Neutrophil (primary cell): ENCODE results near the gene ALKBH7.

Source experiments
- H3K27ac ChIP-seq: fragments of 200-600 bp; sonication (generic); 2 replicates; pipeline ENCODE4 v1.5.1; 2016; ENCODE audit warnings: mild to moderate bottlenecking, moderate library complexity
- H3K27me3 ChIP-seq: fragments of 200-600 bp; sonication (generic); 2 replicates; pipeline ENCODE4 v1.6.0; 2016; ENCODE audit warnings: mild to moderate bottlenecking
- H3K36me3 ChIP-seq: fragments of 200-600 bp; sonication (generic); 2 replicates; pipeline ENCODE4 v1.5.1; 2017
- H3K4me1 ChIP-seq, 2 experiments: fragments of 200-600 bp in 1 of 2; sonication (generic) in 1 of 2; 1 replicate in 1 of 2; 2 replicates in 1 of 2; pipeline versions ENCODE4 v1.5.1 to v1.6.1; 2013 to 2016; ENCODE audit warnings: low read depth in 1 of 2, low read length in 1 of 2, mild to moderate bottlenecking in 1 of 2, moderate library complexity in 1 of 2; ENCODE audit not compliant: control insufficient read depth in 1 of 2, insufficient read depth in 1 of 2
- H3K4me3 ChIP-seq, 2 experiments: fragments of 200-600 bp in 1 of 2; sonication (generic) in 1 of 2; 1 replicate in 1 of 2; 2 replicates in 1 of 2; pipeline ENCODE4 v1.5.1; 2013 to 2016; ENCODE audit warnings: low read depth in 1 of 2, low read length in 1 of 2, mild to moderate bottlenecking in 1 of 2, moderate library complexity in 1 of 2
- H3K9me3 ChIP-seq: fragments of 200-600 bp; sonication (generic); 2 replicates; pipeline ENCODE4 v1.5.1; 2016
- TF ChIP-seq, protein P1 (sequence below): fragments of 200-600 bp; sonication (generic); IDR thresholded peaks from 2 replicates; pipeline ENCODE4 v1.5.1; 2016; ENCODE audit warnings: antibody characterized with exemption

Gene ALKBH7

DNA sequence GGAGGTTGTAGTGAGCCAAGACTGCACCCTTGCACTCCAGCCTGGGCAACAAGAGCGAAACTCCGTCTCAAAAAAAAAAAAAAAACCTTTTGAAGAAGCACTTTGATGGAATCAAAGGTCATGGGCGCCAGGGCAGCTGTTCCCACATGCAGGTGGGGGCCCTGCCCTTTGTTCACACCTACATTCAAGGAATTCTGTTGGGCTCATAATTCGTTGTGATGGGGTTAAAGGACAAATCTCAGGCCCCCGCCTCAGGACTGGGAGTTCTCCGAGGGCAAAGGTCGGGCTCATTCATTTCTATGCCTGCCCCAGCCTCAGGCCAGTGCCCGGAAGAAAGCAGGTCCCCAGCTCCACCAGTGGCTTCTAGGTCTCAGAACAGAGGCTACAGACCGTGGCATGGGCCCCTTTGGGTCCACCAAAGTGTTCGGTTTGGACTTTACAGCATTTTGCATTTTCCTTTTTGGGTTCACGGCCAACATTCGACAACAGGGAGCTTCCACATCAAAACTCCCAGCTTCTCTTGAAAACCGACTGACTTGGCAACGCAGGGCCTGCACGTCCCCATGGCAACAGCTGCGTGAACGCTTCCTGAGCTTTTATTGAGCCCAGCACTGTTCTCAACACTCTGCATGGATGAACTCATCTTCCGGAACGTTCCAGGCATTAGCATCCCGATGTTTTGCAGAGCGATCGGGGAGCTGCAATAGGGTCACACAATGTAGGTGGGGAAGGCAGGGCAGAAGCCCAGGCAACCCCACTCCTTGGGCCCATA is 30.4 kb downstream of the ALKBH7 start:
- Histone ChIP-seq H3K9me3 (no peaks in the 10 kb centered on the region), H3K27me3 (no peaks in the 10 kb centered on the region), H3K4me3 (no peak overlapping the region), H3K27ac (no peak overlapping the region), H3K36me3 (no peaks in the 10 kb centered on the region), H3K4me1 (no peaks in the 10 kb centered on the region)
- TF ChIP-seq, protein P1, sequence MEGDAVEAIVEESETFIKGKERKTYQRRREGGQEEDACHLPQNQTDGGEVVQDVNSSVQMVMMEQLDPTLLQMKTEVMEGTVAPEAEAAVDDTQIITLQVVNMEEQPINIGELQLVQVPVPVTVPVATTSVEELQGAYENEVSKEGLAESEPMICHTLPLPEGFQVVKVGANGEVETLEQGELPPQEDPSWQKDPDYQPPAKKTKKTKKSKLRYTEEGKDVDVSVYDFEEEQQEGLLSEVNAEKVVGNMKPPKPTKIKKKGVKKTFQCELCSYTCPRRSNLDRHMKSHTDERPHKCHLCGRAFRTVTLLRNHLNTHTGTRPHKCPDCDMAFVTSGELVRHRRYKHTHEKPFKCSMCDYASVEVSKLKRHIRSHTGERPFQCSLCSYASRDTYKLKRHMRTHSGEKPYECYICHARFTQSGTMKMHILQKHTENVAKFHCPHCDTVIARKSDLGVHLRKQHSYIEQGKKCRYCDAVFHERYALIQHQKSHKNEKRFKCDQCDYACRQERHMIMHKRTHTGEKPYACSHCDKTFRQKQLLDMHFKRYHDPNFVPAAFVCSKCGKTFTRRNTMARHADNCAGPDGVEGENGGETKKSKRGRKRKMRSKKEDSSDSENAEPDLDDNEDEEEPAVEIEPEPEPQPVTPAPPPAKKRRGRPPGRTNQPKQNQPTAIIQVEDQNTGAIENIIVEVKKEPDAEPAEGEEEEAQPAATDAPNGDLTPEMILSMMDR: no peak

- Histone ChIP-seq H3K4me3 (no peak overlapping the region), H3K9me3 (no peaks in the 10 kb centered on the region), H3K4me1 (no peaks in the 10 kb centered on the region), H3K27me3 (no peaks in the 10 kb centered on the region), H3K27ac (no peak overlapping the region), H3K36me3 (no peaks in the 10 kb centered on the region)
- TF ChIP-seq, protein P1: no peak
These were observed 33.8 kb downstream of the ALKBH7 start for GRCh38 chr19:6406401-6406800.

GRCh38 chr19:6409346-6409745 is 36.8 kb downstream of the ALKBH7 start:
- TF ChIP-seq, protein P1: no peak
- Histone ChIP-seq H3K27me3 (no peaks in the 10 kb centered on the region), H3K27ac (no peak overlapping the region), H3K9me3 (no peaks in the 10 kb centered on the region), H3K36me3 (peaks cover 6% of the 10 kb centered on the region), H3K4me3 (no peak overlapping the region), H3K4me1 (no peaks in the 10 kb centered on the region)

GRCh38 chr19:6412061-6412446 is 39.5 kb downstream of the ALKBH7 start:
- no peak overlapping the region for H3K4me3 ChIP-seq
- peaks cover 33% of the 10 kb centered on the region for H3K36me3 ChIP-seq
- no peaks in the 10 kb centered on the region for H3K27me3 ChIP-seq
- no peaks in the 10 kb centered on the region for H3K9me3 ChIP-seq
- H3K4me1 ChIP-seq: no peaks in the 10 kb centered on the region
- no peak overlapping the region for H3K27ac ChIP-seq
- TF ChIP-seq, protein P1: no peak

DNA sequence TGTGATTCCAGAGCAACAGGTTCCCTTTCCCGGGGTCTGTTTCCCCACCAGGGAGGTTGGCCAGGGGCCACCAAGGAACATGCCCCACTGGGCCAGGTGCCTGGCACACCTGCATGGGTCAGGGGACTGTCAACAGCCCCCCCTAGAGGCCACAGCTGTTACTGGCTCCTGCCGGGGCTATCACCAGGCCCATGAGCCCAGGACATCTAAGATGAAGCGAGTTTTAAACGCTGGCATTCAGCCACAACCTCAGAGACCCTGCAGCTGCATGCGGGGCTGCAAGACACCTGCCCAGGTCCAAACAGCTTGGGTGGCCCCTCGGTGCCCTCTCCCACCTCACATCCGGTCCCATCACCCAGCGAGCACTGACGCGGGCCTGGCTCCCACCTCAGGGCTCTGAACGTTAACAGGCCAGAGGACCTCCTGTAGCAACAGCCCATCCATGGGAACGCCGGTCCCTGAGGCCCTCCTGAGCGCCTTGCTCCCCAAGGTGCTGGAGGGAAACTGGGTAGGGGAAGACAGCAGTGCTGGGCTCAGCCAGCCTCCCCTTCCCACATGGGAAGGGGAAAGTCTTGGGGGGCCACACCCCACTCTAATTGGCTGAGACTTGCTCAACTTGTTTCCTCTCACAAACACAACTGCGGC is 40.0 kb downstream of the ALKBH7 start:
- TF ChIP-seq, protein P1: no peak
- no peaks in the 10 kb centered on the region for H3K27me3 ChIP-seq
- H3K4me1 ChIP-seq: no peaks in the 10 kb centered on the region
- no peaks in the 10 kb centered on the region for H3K9me3 ChIP-seq
- H3K36me3 ChIP-seq: peaks cover 39% of the 10 kb centered on the region
- no peak overlapping the region for H3K4me3 ChIP-seq
- no peak overlapping the region for H3K27ac ChIP-seq
